Body of pancreas (tissue), 4 donors: ENCODE results near the gene RUFY2.

Experiments used
- CTCF ChIP-seq, 7 experiments: fragments of 450-650 bp in 4 of 7; fragments of 200-600 bp in 3 of 7; sonication (generic) in 3 of 7; IDR thresholded peaks; one replicate each; pipeline ENCODE4 v1.5.1; 2016 to 2019; ENCODE audit warnings: antibody characterized with exemption in 7 of 7
- POLR2A ChIP-seq, 3 donors: fragments of 450-650 bp; IDR thresholded peaks; one replicate each; pipeline ENCODE4 v1.6.1; 2016; ENCODE audit warnings: antibody characterized with exemption in 3 of 3, mild to moderate bottlenecking in 2 of 3

- TF ChIP-seq CTCF (IDR thresholded peaks at IDR 0.05) = no peak
- TF ChIP-seq POLR2A (IDR thresholded peaks at IDR 0.05) = no peak
Measured at GRCh38 chr10:68342909-68343516, 64.1 kb downstream of the RUFY2 start.
